ENCODE measurements around the gene MGLL.
A peak's percentile ranks its signal among the peaks of the same experiment; 100 is the strongest.
"Not testable (repeated sequence)": the region's sequence is repeated elsewhere in the genome, so short reads cannot be mapped to it uniquely, and the experiment has no call there.

Gene MGLL

DNA sequence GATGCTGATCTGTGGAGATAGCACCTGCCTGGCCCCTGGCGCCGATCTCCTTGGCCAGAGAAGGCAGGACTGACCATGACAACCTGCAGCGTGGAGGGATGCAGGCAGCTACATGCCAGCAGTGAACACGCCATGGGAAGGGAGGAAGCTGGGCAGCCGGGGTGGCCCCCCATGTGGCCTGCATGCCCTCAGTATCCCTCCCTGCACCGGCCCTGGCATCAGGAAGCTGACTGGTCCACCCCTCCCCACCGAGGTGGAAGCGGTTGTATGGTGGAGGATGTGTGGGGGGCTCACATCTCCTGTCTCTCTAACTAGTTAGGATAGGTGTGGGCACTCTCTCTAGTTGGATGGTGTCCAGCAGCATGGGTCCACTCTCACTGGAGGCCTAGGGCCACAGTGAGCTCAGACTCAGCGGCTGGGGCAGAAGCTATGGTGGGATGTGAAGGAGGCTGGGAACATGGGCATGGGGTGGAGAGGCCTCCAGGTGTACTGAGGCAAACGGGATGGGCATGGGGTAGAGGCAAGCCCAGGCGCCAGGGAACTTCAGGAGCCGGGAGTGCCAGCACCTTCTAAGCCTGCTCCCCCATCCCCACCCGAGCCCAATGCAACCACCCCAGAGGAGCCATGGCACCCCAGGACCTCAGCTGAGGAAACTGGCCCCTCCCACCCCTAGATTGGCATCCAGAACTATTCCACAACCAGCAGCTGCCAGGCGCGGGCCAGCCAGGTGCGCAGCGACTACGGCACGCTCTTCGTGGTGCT is 151.4 kb downstream of the MGLL start:
- no peak for DNase-seq

DNA sequence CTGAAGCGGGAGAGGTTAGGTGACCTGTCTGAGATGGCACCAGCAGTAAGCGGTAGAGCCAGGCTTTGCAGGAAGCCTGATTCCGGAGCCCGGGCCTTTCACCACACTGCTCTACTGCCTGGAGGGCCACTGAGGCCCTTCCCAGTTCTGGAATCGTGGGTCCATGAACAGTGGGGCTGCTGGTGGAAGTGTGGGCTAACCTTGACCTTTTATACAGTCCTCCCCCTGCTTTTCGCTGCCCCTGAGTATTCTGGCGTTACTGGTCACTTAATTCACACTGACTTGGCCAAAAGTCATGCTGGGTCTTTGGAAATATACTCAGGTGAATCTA is 152.1 kb downstream of the MGLL start:
- DNase-seq: no peak

- no peak for DNase-seq
Measured at GRCh38 chr3:127669541-127670228, 152.6 kb downstream of the MGLL start.

GRCh38 chr3:127668906-127669305 is 153.4 kb downstream of the MGLL start:
- DNase-seq: no peak

DNA sequence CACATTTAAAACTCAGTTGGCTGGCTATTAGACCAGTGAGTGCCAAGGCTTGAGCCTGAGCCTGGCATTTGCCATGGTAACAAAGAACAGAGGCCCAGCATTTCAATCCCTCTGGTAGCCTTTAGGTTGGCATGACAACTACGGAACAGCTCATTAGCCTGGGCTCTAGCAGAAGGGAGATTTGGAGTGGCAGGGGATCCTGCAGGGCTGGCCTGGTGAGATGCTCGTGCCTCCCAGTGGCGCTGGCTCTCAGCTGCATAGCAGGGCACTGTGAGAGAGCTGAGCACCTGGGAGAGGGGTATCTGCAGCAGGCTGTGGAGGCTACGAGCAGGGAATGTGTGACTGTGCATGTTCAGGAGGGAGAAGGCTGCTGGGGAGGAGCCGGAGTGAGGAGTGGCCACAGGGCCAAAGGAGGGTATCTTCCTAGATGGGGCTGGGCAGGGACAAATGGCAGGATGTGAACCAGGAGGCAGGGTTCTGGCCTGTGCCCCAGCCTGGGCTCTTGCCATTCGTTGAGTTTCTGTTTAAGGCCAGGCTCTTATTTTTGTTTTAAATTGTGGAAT is 155.1 kb downstream of the MGLL start:
- no peak for DNase-seq

DNA sequence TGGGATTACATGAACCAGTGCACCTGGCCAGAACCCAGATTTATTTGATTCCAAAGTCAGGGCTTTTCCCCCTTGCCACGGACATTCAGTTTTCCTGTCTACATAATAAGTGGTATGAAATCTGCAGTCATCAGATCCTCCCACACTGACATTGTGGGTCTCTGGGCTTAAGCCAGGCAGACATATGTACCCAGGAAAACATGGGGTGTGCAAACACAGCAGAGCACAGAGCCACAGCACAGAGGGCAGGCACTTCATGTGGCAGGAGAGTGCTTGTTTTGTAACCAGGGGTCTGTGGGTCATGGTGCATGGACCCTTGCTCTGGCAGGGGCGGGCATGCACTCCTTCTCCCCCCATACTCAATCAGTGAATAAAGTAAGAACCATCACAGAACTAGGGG is 155.6 kb downstream of the MGLL start:
- DNase-seq: no peak

DNA sequence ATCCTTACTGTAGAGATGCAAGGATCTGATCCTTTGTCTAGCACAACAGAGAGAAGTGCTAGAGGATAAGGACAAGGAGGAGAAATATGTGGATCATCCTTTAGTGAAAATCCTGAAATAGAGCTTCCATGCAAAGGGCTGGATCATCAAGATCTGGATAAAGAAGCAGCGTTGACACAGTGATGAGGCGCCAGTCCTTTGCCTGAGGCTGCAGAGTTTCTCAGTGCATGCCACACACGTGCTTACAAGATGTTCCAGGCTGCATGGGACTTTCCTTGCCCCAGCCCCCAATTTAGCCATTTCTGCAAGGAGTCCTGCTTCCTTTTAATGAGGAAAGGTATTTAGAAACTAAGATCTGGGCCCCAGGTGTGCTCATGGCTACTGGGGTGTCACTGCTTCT is 156.7 kb downstream of the MGLL start:
- no peak for DNase-seq

GRCh38 chr3:127665165-127665564 is 157.2 kb downstream of the MGLL start:
- DNase-seq: no peak

DNA sequence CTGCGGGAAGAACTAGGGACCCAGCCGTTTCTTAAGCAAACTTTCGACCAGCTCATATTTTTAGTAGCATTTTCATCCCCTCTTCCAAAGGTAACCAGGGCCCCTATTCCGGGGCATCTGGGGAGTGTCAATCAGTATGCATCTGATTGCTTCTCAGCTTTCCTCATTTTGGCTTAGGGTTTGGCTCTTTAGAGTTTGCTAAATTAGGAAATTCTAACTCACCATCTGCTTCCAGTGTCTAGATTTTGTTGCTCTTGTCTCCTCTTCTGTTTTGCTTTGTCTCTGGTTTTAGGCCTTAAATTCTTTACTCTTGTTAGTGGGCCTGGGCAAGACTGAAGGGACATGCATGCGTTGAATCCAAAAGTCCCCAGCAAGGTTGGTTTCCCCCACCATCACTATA is 159.2 kb downstream of the MGLL start:
- no peak for DNase-seq

DNA sequence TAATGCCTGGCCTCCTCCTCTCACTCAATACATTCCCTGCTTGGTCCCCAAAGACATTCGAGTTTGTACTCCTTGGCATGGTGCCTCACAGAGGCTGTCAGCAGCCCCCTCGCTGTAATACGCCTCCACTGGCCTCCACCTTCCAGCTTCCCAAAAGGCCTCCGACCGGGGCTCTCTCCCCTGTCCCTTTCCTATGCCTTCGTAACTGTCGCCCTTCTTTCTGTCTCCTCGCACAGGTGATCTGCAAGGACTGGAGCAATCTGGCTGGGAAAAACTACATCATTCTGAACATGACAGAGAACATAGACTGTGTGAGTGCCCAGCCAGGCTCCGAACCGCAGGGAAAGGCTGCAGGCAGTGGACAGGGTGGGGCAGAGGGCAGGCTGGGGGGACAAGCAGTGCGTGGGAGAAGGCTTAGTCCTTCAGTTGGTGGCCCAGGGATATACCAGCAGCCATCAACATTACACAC is 160.3 kb downstream of the MGLL start:
- no peak for DNase-seq

DNA sequence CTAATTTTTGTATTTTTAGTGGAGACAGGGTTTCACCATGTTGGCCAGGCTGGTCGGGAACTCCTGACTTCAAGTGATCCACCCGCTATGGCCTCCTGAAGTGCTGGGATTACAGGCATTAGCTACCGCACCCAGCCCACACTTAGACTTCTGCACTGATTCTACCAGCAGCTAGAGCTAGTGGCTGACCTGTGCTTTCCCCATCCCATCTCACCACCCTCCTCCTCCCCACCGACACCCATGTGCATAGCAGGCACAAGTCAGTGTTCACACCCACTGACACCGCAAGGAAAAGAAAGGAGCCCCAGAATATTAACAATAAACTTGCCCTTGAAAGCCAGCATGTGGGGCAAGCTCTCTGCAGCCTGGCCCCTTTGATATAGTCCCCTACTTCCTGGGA is 160.7 kb downstream of the MGLL start:
- DNase-seq: no peak

- no peak for DNase-seq
Measured at GRCh38 chr3:127660621-127661251, 161.6 kb downstream of the MGLL start.

DNA sequence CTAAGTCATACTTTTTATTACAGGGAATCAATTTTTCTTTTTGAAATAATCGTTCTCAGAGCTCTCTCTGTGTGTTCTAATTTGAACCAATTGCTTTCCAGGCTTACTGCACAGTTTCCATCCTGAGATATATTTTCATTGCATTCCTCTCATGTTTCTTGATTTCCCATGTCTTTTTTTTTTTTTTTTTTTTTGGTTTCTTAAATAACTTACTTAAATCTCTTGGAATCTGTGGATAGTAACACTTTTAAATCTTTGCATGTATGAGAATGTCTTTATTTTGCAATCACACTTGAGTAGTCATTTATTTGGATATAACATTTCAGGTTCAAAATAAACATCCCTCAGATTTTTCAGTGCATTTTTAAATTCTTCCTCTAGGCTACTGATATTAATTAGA is 164.1 kb downstream of the MGLL start:
- peak; percentile 24 for DNase-seq

DNA sequence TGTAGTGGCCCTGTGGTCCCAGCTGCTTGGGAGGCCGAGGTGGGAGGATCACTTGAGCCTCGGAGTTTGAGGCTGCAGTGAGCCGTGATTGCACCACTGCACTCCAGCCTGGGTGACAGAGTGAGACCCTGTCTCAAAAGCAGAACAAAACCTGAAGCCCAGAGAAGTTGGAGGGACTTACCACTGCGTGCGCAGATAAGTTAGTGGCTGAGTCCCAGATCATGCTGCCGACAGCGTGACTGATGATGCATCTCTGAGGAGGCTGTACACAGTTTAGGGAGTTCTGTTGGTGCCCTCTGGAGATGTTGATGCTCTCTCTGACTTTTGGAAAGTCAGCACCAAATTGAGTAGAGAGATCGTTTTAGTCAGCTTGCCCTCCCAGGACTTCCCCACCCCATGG is 165.4 kb downstream of the MGLL start:
- no peak for DNase-seq

DNA sequence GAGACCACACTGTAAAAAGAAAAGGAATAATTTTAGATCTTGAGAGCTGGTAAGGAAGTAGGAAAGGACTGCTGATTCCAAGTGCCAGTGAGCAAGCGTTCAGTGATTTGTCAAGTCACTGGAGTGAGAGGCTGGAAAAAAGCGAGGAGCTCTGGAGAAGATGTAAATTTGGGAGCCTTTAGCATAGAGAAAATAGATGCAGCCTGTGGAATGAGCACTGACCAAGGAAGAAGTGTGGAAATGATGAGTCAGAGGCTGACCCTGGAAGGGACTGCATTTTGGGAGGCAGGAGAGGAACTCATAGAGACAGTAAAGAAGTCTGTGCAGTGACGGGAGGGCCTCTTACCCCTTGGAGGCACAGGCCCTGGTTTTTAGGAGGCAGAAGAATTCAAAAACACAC is 166.7 kb downstream of the MGLL start:
- DNase-seq: peak; percentile 77

GRCh38 chr3:127654993-127655392 is 167.3 kb downstream of the MGLL start:
- not testable (repeated sequence) for DNase-seq

GRCh38 chr3:127654374-127654773 is 167.9 kb downstream of the MGLL start:
- no peak for DNase-seq

- peak; percentile 49 for DNase-seq
Measured at GRCh38 chr3:127652246-127652995, 169.9 kb downstream of the MGLL start.

GRCh38 chr3:127651516-127652172 is 170.7 kb downstream of the MGLL start:
- DNase-seq: no peak

GRCh38 chr3:127650236-127650635 is 172.1 kb downstream of the MGLL start:
- no peak for DNase-seq

GRCh38 chr3:127647845-127648204 is 174.5 kb downstream of the MGLL start:
- DNase-seq: no peak

DNA sequence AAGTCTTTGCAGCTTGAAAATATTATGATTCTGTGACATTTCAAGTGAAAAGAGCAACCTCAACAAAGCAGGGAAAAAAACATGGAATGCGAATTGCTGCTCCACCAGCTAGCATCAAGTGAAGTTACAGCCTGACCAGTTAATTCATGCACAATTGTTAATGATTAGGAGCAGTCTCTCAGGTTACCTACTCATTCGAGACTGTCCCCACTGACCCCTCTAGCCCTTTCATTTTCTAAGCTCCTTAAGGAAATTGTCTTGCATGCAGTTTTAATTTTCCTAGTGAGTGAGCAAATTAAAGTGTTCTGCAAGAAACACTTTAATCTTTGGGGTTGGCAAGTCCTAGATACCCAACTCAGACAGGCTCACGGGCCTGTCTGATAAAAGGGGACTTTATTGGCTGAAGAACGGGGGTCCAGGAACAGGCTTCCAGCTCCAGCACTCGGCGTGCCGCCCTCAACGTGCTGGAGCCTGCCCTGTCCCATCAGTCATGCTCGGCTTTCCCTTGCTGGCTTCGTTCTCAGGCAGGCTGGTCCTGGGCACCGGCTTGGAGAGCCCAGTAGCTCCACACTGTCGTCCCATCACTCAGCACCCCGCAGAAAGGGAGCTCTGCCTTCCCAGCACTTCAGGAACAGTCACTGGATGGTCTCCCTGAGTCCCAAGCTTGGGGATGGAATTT is 175.0 kb downstream of the MGLL start:
- DNase-seq: no peak
